Activated B cell treated with CpG ODN at 0.5 μM for 24 hours (primary cell): ENCODE data around the gene RCAN1. TPM values are rescaled to one million over a fixed set of nuclear protein-coding genes. Genes with fewer than 3 reads are reported as not detected.

Source experiments
- ATAC-seq: fragments of 200-7000 bp; cut with Tn5 transposase; one replicate; pipeline ENCODE4 v1.10.0; 2021; ENCODE audit warnings: low read depth, mild to moderate bottlenecking, moderate library complexity
- CTCF ChIA-PET: fragments of 350-600 bp; sonication (Branson Sonifier 250); formaldehyde crosslinking; loops from one replicate; lab custom pipeline; 2021; ENCODE audit warnings: antibody characterized with exemption; lab: Charles Lee
- POLR2A ChIA-PET: fragments of 350-600 bp; sonication (Branson Sonifier 250); formaldehyde crosslinking; loops from one replicate; lab custom pipeline; 2021; ENCODE audit warnings: antibody characterized with exemption; lab: Charles Lee
- DNase-seq: peaks from one replicate; pipeline ENCODE4 v3.0.0; 2022
- H3K27ac Mint-ChIP-seq: one replicate; pipeline ENCODE4 v1.8.0; 2020; ENCODE audit warnings: mixed read lengths
- H3K27me3 Mint-ChIP-seq: one replicate; pipeline ENCODE4 v1.8.0; 2021; ENCODE audit warnings: mixed read lengths
- H3K36me3 Mint-ChIP-seq: one replicate; pipeline ENCODE4 v1.8.0; 2021; ENCODE audit warnings: low read depth, mixed read lengths
- H3K4me1 Mint-ChIP-seq: one replicate; pipeline ENCODE4 v1.8.0; 2021; ENCODE audit warnings: mixed read lengths
- H3K4me3 Mint-ChIP-seq: one replicate; pipeline ENCODE4 v1.8.0; 2020; ENCODE audit warnings: mild to moderate bottlenecking, mixed read lengths
- H3K9me3 Mint-ChIP-seq: one replicate; pipeline ENCODE4 v1.8.0; 2020; ENCODE audit warnings: mixed read lengths
- CTCF ChIP-seq: fragments of 200-600 bp; IDR thresholded peaks from one replicate; pipeline ENCODE4 v1.8.0; 2022; ENCODE audit warnings: antibody characterized with exemption, mild to moderate bottlenecking
- intact Hi-C: fragments of 100-400 bp; cut with micrococcal nuclease; formaldehyde crosslinking; loops from one replicate; pipeline ENCODE4 v1.15.1; 2024
- total RNA-seq: library from RNA; stranded (reverse); gene quantifications from 2 replicates; pipeline ENCODE4 v1.2.3, GENCODE V29; 2022

The RCAN1 gene
- total RNA-seq, 1 donor from 2014 or later, result 5.8 TPM

GRCh38 chr21:34649400-34649799 is 34.5 kb upstream of the RCAN1 start:
- Mint-ChIP-seq H3K9me3 (peaks cover 9% of the 10 kb centered on the region), H3K27me3 (peaks cover 30% of the 10 kb centered on the region), H3K4me3 (no peak overlapping the region), H3K27ac (no peak overlapping the region), H3K36me3 (no peaks in the 10 kb centered on the region), H3K4me1 (no peaks in the 10 kb centered on the region)
- DNase-seq, result no peak
- ChIA-PET POLR2A (no interaction called here), CTCF (no interaction called here)
- no peak for ATAC-seq
- no peak for TF ChIP-seq CTCF
- intact Hi-C loops, result no loop called here

GRCh38 chr21:34648739-34649297 is 33.9 kb upstream of the RCAN1 start:
- H3K27ac Mint-ChIP-seq, result no peak overlapping the region
- DNase-seq (no peak), ATAC-seq (no peak)
- no peaks in the 10 kb centered on the region for H3K4me1 Mint-ChIP-seq
- peaks cover 8% of the 10 kb centered on the region for H3K9me3 Mint-ChIP-seq
- H3K36me3 Mint-ChIP-seq, result no peaks in the 10 kb centered on the region
- intact Hi-C loops, result no loop called here
- TF ChIP-seq CTCF, result no peak
- ChIA-PET CTCF (no interaction called here), POLR2A (no interaction called here)
- no peak overlapping the region for H3K4me3 Mint-ChIP-seq
- peaks cover 27% of the 10 kb centered on the region for H3K27me3 Mint-ChIP-seq

DNA sequence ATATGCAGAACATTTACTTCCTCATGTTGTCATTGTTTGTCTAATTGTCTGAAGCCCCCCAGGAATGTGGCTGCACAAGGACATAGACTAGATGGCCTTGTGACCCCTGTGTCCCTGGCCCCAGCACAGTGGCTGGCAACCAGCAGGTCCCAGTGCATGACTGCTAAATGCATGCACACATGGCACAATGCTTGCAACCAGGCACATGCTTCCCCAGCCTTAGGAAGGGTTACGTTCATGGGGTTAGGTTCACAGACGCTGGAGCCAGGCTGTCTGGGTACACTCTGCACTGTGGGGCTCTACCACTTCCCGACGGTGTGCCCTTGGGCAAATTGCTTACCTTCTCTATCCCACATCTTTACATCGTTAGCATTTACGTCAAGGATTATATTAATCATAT is 32.6 kb upstream of the RCAN1 start:
- Mint-ChIP-seq H3K9me3 (peaks cover 7% of the 10 kb centered on the region), H3K36me3 (no peaks in the 10 kb centered on the region), H3K4me3 (no peak overlapping the region), H3K4me1 (peaks cover 2% of the 10 kb centered on the region), H3K27ac (no peak overlapping the region), H3K27me3 (peaks cover 15% of the 10 kb centered on the region)
- ChIA-PET CTCF (no interaction called here), POLR2A (no interaction called here)
- DNase-seq (no peak), ATAC-seq (no peak)
- intact Hi-C loops, result no loop called here
- TF ChIP-seq CTCF, result no peak

DNA sequence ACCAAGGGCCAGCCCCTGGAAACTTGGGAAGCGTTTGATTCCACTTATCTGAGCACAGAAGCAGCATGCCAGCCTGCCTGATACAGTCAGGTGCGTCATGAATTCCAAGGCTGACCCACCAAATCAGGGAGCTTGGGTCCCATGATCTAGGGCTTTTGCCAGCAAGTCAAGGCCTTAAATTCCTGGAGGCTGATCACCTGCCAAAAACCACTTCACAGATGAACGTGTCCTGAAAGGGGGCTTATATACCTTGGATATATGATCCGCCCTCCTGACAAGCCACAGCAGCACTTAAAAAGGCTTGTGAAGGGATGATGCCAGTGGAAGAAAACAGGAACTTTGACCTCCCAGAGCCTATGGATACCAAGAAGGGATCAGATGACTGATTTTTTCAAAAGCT is 29.9 kb upstream of the RCAN1 start:
- intact Hi-C loops, result no loop called here
- no peak for TF ChIP-seq CTCF
- no peak overlapping the region for H3K4me3 Mint-ChIP-seq
- ATAC-seq (no peak), DNase-seq (no peak)
- no peak overlapping the region for H3K27ac Mint-ChIP-seq
- no peaks in the 10 kb centered on the region for H3K9me3 Mint-ChIP-seq
- H3K4me1 Mint-ChIP-seq, result peaks cover 23% of the 10 kb centered on the region
- POLR2A ChIA-PET, result no interaction called here
- peaks cover 5% of the 10 kb centered on the region for H3K27me3 Mint-ChIP-seq
- no peaks in the 10 kb centered on the region for H3K36me3 Mint-ChIP-seq
- CTCF ChIA-PET, result no interaction called here

DNA sequence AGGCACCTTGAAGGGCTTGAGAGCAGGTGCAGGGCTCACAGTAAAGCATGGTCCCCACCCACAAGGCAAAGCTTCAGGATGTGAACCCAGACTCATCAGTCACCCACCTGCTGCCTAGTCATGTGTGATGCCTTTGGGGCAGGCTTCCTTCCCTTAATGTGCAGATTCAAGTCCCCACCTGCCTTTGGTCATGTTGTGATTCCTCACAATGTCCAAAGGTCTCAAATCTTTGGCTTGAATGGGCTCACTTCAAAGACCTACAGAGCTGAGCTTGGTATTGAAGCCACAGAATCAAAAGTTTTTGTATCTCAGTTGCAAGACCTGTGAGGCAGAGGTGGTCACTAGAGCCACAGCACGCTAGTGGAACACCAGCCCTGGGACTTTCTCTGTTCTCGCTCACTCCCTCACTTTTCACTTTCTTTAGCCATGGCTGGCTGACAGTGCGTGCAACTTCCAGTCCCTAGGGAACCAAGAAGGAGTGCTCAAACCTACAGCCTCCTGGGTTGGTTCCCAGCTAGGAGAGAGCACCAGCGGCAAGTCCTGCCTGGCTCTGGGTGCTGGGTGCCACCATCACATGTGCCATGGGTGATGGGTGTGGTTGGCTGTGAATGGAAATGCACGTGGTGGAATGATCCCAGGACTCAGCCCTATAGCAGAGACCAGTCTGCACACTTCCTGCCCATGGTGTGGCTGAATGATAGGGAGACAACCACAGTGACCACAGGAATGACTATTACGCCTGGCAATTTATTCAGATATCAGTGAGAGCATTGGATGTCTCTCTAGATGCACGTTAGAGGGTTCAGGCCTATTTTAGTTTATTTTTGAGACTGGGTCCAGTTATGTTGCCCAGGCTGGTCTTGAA is 27.5 kb upstream of the RCAN1 start:
- intact Hi-C loops, result no loop called here
- peak; percentile 64 for ATAC-seq
- H3K27ac Mint-ChIP-seq, result no peak overlapping the region
- no peaks in the 10 kb centered on the region for H3K36me3 Mint-ChIP-seq
- H3K9me3 Mint-ChIP-seq, result no peaks in the 10 kb centered on the region
- ChIA-PET CTCF (no interaction called here), POLR2A (no interaction called here)
- peaks cover 3% of the 10 kb centered on the region for H3K27me3 Mint-ChIP-seq
- DNase-seq, result no peak
- no peak overlapping the region for H3K4me3 Mint-ChIP-seq
- H3K4me1 Mint-ChIP-seq, result peaks cover 24% of the 10 kb centered on the region
- no peak for TF ChIP-seq CTCF
